Measurements from ENCODE around the gene PRR23B. TPM values are rescaled to one million over a fixed set of nuclear protein-coding genes. Genes with fewer than 3 reads are reported as not detected.

Gene PRR23B
- total and polyA plus RNA-seq, 2 experiments from 2014 or later = not detected

GRCh38 chr3:139043554-139044365 is 23.0 kb upstream of the PRR23B start (continued):
- TF ChIP-seq ZNF462 (CRISPR knock-in tag; IDR thresholded peaks at IDR 0.05) (no peak), EZH2phosphoT487 (IDR thresholded peaks at IDR 0.05; ENCODE audit: unreplicated experiment) (no peak), STAT1 (IDR thresholded peaks at IDR 0.05; ENCODE audit: unreplicated experiment) (no peak), POLR2AphosphoS5 (IDR thresholded peaks at IDR 0.05; ENCODE audit: low read depth) (no peak), EZH2 (IDR thresholded peaks at IDR 0.05; ENCODE audit: low read depth, unreplicated experiment) (no peak), ZNF331 (CRISPR knock-in tag; IDR thresholded peaks at IDR 0.05; ENCODE audit: low read depth) (no peak), ETS1 (IDR thresholded peaks at IDR 0.05) (no peak), CREB1 (CRISPR knock-in tag; IDR thresholded peaks at IDR 0.05; ENCODE audit: low read depth) (no peak), NANOG (IDR thresholded peaks at IDR 0.05; ENCODE audit: borderline replicate concordance) (no peak)
